NB4 (cell line): Measurements from ENCODE around the gene IFI30.

Experiments used
- MAX ChIP-seq: IDR thresholded peaks from 2 replicates; pipeline ENCODE4 v1.6.1; 2011; ENCODE audit warnings: low read depth, low read length
- MYC ChIP-seq: IDR thresholded peaks from 2 replicates; pipeline ENCODE4 v1.6.1; 2011; ENCODE audit warnings: low read depth, low read length
- POLR2A ChIP-seq: IDR thresholded peaks from 2 replicates; pipeline ENCODE4 v1.6.1; 2011; ENCODE audit warnings: mild to moderate bottlenecking; ENCODE audit not compliant: insufficient read length; ENCODE audit errors: extremely low read depth
- TF ChIP-seq, protein P1 (sequence below): IDR thresholded peaks from one replicate; pipeline ENCODE4 v1.5.1; 2012; ENCODE audit warnings: low read depth, low read length

- TF ChIP-seq, protein P1, sequence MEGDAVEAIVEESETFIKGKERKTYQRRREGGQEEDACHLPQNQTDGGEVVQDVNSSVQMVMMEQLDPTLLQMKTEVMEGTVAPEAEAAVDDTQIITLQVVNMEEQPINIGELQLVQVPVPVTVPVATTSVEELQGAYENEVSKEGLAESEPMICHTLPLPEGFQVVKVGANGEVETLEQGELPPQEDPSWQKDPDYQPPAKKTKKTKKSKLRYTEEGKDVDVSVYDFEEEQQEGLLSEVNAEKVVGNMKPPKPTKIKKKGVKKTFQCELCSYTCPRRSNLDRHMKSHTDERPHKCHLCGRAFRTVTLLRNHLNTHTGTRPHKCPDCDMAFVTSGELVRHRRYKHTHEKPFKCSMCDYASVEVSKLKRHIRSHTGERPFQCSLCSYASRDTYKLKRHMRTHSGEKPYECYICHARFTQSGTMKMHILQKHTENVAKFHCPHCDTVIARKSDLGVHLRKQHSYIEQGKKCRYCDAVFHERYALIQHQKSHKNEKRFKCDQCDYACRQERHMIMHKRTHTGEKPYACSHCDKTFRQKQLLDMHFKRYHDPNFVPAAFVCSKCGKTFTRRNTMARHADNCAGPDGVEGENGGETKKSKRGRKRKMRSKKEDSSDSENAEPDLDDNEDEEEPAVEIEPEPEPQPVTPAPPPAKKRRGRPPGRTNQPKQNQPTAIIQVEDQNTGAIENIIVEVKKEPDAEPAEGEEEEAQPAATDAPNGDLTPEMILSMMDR: peak; percentile 57
- TF ChIP-seq POLR2A: no peak
- TF ChIP-seq MAX: peak; percentile 76
- peak; percentile 74; the same call in 1 of the 2 replicates for TF ChIP-seq MYC
Observed at GRCh38 chr19:18152442-18152816, 21.2 kb upstream of the IFI30 start.
